ENCODE measurements around the gene DNM1L.

The DNM1L gene

DNA sequence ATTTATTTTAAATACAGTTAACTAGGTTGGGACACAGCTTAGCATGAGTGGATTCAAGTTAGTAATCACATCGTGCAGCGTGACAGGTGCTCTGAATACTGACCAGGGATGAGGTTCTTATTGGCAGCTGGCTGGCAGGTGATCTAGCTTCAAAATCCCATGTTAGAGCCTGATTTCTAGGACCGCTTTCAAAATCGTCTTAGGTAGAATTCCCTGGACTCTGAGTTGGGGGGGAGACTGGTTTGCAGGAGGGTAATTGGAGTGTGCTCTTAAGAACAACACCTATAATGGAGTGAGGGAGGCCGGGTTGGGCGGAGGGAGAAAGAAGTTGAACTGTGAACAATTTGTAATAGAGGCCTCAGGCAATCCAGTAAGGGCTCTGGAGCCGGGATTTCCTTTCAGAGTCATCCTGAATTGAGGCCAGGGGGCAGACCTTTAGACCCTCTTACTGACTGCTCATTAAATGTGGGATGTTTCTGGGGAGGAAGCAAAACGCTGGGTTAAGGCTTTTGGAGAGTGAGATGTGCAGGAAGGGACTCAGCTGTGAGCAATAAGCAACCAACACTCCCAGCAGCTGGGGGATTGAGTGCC, 77.5 kb downstream of the DNM1L start:
- no peak for DNase-seq (ENCODE audit: low read depth)

DNA sequence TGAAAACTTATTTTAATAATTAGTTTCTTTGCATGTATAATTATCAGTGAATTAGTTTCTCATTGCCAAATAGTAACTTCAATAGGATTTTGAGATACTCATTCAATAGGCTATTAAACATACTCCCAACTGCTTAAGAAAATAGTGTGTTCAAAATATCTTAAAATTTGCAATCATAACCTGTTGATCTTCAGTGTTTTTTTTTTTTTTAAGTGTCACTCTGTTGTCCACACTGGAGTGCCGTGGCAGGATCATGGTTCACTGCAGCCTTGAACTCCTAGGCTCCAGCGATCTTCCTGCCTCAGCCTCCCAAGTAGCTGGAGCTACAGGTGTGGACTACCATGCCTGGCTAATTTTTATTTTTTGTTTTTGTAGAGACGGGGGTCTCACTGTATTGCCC, 78.1 kb downstream of the DNM1L start:
- DNase-seq (ENCODE audit: low read depth), result no peak

DNA sequence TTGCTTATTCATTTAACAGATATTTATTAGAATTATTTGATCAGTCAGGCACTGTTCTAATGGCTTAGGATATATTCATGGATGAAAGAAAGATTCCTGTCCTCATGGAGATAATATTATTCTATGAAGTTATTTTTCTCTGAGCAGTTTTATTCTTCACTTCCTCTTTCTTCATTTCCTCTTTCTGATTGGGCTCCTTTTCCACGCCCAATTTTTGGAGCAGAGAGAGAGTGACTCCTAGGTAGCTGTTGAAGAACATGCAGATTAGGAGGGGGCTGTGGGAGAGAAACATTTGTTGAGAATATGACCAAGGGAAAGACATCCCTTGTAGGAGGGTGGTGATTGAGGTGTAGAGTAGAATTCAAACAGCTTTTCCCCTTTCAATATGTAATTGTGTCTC, 82.6 kb downstream of the DNM1L start:
- DNase-seq (ENCODE audit: low read depth), result no peak

DNA sequence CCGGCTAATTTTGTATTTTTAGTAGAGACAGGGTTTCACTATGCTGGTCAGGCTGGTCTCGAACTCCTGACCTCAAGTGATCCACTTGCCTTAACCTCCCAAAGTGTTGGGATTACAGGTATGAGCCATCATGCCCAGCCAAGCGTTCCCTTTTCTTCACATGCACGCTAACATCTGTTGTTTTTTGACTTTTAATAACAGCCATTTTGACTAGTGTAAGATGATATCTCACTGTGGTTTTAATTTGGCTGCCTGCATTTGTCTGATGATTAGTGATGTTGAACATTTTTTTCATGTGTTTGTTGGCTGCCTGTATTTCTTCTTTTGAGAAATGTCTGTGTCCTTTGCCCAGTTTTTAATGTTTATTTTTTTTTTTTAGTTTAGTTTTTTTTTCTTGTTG, 86.8 kb downstream of the DNM1L start:
- DNase-seq (ENCODE audit: low read depth), result no peak

DNA sequence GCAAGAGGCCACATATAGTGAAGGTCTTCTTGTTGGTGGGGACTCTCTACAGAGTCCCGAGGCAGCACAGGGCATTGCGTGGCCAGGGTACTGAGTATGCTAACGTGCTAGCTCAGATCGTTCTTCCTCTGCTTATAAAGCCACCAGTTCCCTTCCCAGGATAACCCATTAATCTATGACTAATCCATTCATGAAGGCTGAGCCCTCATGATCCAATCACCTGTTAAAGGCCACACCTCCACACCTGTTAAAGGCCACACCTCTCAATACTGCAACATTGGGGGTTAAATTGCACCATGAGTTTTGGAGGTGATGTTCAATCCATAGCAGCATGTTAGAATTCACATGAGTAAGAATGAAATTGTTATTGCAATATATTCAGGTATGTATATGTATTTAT, 89.4 kb downstream of the DNM1L start:
- DNase-seq (ENCODE audit: low read depth), result no peak

DNA sequence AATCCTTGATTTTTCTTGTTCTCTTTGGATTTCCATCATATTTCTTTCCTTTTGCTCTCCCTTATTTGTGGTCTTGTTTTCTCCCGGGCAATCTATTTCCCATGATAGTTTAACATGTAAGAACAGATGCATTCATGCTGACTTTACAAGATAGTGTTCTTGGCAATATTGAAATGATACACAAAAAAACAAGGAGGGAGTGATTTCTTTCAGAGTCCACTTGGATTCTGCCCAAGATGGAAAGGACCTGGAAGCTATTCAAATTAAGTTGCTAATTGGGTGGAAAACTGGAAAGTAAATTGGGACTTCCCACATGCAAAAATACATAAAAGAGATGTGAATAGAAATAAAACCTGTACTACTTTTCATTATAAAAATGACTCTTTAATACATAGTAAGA, 91.0 kb downstream of the DNM1L start:
- no peak for DNase-seq (ENCODE audit: low read depth)

DNA sequence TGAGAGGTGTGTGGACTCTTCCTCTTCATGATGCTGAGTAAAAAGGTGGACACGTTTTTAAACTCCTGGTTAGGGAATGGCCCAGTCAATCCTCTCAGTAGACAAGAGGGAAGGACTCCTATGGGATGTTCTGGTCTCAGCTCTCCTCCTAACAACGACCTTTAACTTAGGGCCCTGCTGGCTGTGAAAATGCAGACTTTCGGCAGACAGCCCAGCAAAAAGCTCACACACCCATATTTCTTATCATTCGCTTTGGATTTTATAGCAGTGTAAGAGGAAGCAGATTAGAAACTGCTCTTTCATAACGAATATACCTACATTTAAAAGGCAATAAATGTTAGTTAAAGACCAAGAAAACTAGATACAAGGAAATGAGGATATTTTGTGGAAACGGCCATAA, 94.6 kb downstream of the DNM1L start:
- DNase-seq (ENCODE audit: low read depth), result no peak

DNA sequence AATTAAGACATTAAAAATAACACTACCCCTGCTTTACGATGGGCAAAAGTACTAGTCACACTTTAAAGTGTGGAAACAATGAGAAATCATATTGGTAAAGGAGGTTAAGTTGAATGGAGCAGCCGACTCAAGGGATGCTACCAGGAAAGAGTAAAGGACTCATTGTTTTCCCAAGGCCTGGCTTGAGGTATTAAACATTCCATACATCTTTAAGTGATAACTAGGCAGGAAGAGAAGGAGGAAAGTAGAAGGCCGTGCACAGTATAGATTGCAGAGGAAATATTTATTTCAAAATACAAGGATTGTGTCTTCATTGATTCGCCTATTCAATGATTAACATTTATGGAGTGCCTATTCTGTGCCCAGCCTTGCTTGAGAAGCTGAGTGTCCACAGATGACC, 97.2 kb downstream of the DNM1L start:
- peak; percentile 42 for DNase-seq (ENCODE audit: low read depth)

DNA sequence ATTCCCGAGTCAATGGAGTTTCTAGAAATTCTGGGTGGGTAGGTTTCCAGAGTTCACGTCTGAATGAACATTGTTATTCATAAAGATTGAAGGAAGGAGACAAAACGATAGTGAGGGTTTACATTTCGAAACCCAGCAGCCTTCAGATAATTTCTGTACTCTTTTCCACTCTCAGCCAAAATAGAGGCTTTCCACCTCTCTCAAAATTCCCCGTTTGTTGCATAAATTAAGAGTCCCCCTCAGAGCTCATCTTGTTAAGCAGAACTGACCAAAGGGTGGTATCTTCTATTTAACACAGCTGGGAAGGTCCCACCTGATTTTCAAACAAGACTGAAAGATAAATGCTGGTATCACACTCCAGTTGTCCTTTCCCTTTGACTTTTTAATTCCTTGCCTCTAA, 98.1 kb downstream of the DNM1L start:
- DNase-seq (ENCODE audit: low read depth), result no peak

DNA sequence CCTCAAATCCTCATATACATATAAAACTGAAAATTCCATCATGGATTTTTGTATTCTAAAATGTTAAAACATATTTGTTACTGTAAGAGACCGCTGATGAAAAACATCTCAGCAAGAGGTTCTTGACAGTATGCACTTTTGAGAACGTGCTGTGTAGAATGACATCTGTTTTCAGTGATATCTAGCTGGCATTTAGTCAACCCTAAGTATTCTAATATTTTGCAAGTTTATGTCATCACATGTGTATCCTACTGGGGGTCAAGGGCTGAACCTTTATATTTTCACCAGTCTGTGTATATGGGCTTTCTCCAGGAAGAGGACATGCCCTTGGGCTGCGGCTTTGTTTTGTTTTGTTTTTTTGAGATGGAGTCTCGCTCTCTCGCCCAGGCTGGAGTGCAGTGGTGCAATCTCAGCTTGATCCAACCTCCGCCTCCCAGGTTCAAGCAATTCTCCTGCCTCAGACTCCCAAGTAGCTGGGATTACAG, 98.6 kb downstream of the DNM1L start:
- DNase-seq (ENCODE audit: low read depth), result no peak

DNA sequence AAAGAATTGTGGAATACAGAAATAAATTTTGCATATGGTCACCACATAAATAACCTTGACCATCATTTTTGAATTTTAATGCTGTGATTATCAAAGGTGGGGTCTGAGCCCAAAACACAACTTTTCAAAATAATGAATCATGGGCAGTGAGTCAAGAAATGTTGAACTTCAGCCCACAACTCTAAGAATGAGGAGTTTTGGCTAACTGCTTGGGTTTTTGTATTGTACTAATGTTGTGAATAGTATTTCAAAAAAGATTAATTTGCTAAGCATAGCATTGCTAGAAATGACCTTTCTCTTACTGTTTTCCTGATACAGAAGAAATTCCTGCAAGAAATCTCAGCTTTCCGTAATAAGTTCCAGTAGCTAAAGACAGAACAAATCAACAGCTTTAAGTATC, 101.0 kb downstream of the DNM1L start:
- no peak for DNase-seq (ENCODE audit: low read depth)

DNA sequence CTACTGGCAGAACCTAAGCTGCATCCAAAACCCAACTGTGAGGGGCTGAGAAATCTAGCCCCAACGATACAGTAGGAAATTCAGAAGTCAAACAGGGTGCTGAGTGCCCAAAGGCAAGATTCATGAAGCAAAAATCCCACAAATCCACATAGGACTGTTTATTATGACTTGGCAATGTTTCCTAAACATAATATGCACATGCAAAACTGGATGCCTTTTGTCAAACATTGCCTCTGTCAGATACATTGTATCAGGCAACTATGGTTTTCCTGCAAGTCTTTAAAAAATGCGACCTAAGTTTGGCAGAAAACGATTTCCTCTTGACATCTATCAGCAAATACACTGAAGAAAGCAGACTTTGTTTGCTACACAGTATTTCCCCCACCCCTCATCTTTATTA, 103.9 kb downstream of the DNM1L start:
- no peak for DNase-seq (ENCODE audit: low read depth)

DNA sequence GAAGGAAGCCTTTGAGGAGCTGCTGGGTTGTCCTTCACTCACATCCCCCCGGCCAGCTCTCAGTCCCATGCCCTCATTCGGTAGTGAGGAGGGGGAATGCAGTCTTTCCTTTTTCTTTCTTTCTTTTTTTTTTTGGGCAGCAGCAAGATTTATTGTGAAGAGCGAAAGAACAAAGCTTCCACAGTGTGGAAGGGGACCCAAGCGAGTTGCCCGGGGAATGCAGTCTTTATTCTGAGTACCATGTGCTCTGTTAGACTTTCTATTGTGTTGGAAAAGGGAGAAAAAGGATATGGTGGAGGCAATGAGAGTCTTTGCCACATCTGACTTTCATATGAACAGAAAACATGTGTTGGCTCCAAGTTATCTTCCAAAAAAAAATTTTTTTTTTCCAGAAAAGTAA, 106.5 kb downstream of the DNM1L start:
- DNase-seq (ENCODE audit: low read depth), result no peak

DNA sequence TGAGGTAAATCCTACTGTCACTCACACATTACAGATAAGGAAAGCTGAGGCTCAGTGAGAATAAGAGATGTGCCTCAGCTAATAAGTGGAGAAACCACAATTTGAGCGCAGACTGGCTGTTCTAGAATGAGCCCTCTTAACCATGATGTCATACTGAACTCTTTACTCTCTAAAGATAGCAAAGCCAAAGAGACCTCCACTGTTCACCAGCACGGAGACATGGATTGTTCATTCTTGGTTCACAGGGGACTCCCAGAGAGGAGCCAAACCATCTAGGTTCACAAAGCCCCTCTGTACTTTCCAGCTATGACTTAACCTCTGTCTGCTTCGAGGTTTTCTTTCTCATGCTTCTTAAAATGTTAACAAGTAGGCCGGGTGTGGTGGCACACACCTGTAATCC, 109.3 kb downstream of the DNM1L start:
- no peak for DNase-seq (ENCODE audit: low read depth)

DNA sequence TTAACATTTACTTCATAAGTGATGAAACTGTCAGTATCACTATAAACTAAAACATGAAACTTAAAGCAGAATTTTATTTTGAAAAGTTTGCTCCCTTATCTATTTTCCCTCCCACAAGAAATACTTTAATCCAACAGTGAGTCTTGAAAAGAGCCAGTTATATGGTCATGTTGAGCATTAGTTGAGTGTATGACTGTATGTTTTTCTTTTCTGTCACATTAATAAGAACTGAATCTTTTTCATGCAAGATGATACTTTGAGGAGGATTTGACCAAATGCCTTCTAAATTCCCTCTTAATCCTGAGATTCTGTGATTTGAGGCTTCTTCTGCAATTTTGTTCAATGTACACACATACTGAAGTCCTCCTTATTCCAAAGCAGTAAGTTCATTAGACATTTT, 110.3 kb downstream of the DNM1L start:
- DNase-seq (ENCODE audit: low read depth), result no peak

DNA sequence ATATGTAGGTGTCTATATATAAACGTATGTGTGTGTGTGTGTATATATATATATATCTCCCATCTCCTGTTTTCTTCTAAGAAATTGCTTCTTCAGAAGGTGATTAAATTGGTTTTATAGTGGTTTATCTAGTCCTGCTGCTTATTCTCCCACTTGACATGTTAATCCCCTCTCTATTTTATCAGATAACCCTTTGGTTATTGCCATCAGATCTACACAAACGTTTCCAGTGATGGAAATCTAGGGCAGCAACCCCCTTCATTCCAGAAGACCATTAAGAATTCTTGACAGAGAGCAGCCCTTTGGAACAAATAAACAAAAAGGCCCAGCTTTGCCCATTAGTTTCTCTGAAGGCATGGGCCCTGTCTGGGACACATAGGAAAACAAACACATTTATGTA, 110.8 kb downstream of the DNM1L start:
- DNase-seq (ENCODE audit: low read depth), result no peak

DNA sequence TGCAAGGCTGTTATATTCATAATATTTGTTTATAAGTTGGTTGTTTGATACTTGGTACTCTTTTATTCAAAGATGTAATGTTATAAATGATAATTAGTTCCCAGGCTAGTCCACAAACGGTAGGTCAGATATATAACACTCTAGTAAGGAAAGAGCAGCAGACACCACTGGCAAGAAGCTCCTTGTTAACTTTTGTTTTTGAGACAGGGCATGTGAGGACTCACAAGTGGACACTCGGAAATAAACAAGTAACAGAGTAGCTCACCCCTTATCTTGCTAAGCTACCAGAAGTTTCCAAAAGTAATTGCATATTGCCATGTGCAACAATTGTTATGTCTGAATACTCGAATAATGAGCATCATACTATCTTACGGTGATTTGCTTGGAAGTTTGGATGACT, 115.2 kb downstream of the DNM1L start:
- no peak for DNase-seq (ENCODE audit: low read depth)

Measured in HS-5 (cell line).